GM19455 (cell line): ENCODE data around the gene KIAA1671.

Experiments
- ATAC-seq: cut with Tn5 transposase; IDR thresholded peaks from one replicate; pipeline ENCODE4 v1.9.1; 2021; ENCODE audit not compliant: unreplicated experiment

Gene KIAA1671

GRCh38 chr22:24977370-24978221, 25.1 kb downstream of the KIAA1671 start:
- no peak for ATAC-seq

- no peak for ATAC-seq
Observed at GRCh38 chr22:24978308-24978707, 25.8 kb downstream of the KIAA1671 start.

GRCh38 chr22:24981066-24981465, 28.6 kb downstream of the KIAA1671 start:
- no peak for ATAC-seq

GRCh38 chr22:24981656-24982055, 29.1 kb downstream of the KIAA1671 start:
- no peak for ATAC-seq

DNA sequence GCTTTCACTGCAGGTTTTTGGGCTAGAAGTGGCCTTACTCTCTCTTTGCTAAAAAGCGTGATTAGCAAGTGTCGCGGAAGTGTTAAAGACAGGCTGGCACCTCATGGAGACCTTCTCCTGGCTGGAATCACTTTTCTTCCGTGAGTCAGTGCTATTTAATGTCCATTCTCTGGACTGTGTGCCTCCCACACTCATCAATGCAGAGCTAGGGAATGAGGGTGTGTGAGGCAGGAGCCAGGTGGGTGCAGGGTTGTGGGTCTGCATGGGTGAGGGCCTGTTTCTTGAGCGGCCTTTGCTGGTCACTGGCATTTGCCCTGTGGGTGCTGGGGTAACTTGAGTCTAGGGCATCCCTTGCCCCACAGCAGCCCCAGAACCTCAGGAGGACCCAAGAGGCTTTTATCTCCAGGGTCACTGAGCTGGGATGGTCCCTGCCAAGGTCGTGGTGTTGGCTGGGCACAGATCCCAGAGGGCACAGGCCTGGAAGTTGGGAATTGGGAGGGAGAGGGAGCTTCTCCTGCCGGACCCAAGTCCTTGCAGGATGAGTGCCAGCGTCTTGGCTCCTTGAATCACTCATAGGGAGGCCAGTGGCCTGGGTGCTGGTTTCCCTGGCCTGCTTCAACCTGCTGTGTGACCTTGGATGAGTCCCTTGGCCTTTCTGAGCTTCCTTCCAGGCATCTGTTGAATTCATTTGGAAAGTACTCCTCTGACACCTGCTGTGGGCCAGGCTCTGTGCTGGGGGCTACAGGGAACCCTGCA, 30.0 kb downstream of the KIAA1671 start:
- ATAC-seq: no peak

- ATAC-seq: no peak
Observed at GRCh38 chr22:24983151-24983550, 30.6 kb downstream of the KIAA1671 start.

- no peak for ATAC-seq
Observed at GRCh38 chr22:24984122-24984521, 31.6 kb downstream of the KIAA1671 start.

GRCh38 chr22:24985826-24986214, 33.3 kb downstream of the KIAA1671 start:
- no peak for ATAC-seq

DNA sequence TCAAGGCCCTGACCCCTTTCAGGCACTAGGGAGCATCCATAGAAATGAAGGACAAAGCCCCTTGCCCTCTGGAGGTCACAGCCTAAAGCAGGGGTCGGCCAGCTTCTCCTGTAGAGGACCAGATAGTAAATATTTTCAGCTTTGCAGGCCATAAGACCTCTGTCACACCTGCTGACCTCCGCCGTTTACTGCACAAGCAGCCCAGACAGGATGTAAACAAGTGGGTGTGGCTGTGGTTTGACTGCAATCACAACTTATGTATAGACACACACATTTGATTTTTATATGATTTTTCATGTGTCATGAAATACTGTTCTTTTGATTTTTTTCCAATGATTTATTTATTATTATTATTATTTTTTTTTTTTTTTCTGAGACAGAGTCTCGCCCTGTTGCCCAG, 34.3 kb downstream of the KIAA1671 start:
- ATAC-seq: no peak

- ATAC-seq: no peak
Observed at GRCh38 chr22:24989135-24989534, 36.6 kb downstream of the KIAA1671 start.

GRCh38 chr22:24989541-24989951, 37.0 kb downstream of the KIAA1671 start:
- no peak for ATAC-seq

GRCh38 chr22:24990344-24990905, 37.9 kb downstream of the KIAA1671 start:
- no peak for ATAC-seq

GRCh38 chr22:24992946-24993345, 40.4 kb downstream of the KIAA1671 start:
- no peak for ATAC-seq

- ATAC-seq: no peak
Observed at GRCh38 chr22:24994070-24994763, 41.7 kb downstream of the KIAA1671 start.

GRCh38 chr22:24995649-24996180, 43.2 kb downstream of the KIAA1671 start:
- no peak for ATAC-seq

GRCh38 chr22:24996420-24996952, 44.0 kb downstream of the KIAA1671 start:
- ATAC-seq: no peak

DNA sequence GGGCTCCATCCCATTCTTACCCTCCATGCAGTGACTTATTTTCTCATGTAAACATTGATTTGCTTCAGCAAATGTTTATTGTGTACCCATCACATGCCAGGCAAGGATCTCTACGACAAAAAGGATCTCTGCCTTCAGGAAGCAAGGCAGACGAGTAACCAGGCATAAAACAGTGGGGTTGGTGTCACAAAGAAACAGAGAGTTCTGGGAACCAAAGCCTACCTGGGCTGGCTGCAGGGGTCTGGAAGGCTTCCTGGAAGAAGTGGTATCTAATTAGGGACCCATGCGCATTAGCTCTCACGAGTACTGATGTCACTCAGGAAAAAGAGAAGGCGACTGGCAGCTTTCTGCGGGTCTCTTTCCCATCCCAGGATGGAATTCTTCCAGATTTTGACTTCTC, 44.5 kb downstream of the KIAA1671 start:
- no peak for ATAC-seq

- ATAC-seq: no peak
Observed at GRCh38 chr22:25000686-25001085, 48.2 kb downstream of the KIAA1671 start.

GRCh38 chr22:25002241-25002985, 49.9 kb downstream of the KIAA1671 start:
- ATAC-seq: no peak

DNA sequence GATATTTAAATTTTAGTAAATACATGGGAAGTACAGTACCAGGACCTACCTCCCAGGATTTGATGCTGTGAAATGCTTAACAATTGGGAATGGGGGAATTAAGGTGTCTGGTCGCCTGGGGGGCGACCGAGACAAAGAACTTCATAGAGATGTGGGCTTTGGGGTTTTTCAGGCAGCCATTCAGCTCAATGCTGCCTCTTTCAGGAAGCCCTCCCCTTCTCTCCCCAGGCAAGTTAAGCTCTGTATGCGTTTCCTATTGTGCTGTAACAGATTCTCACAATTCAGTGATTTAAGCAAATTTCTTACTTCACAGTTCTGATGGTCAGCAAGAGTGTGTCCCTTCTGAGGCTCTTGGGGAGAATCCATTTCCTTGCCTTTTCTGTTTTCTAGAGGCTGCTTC, 53.8 kb downstream of the KIAA1671 start:
- no peak for ATAC-seq
